ENCODE data around the gene TMED6. TPM values are rescaled to one million over a fixed set of nuclear protein-coding genes. Genes with fewer than 3 reads are reported as not detected.

TMED6 gene
- total RNA-seq, 2 donors from 2014 or later, result 2.0 to 4.0 TPM

Other genes with a start within 250 kb of the TMED6 start
- gene HAS3, start 246.1 kb downstream of the TMED6 start, total RNA-seq, result under 1 TPM; 0.40 to 0.71 TPM
- gene CHTF8, start 219.2 kb downstream of the TMED6 start, total RNA-seq, result 100 to 1,000 TPM; 103 to 129 TPM
- gene UTP4, start 219.1 kb downstream of the TMED6 start, total RNA-seq, result 100 to 1,000 TPM in 1 of 2 donors, 10 to 100 TPM in 1; 69.1 to 112 TPM
- gene SNTB2, start 164.6 kb downstream of the TMED6 start, total RNA-seq, result 10 to 100 TPM; 21.0 to 22.9 TPM
- gene VPS4A, start 40.4 kb downstream of the TMED6 start, total RNA-seq, result 10 to 100 TPM; 20.7 to 26.9 TPM
- 10 to 100 TPM in 1 of 2 donors, 1 to 10 TPM in 1; 8.4 to 20.6 TPM for gene PDF, start 21.2 kb downstream of the TMED6 start, total RNA-seq
- gene COG8, start 12.2 kb downstream of the TMED6 start, total RNA-seq, result 10 to 100 TPM; 29.7 to 34.2 TPM
- gene NIP7, start 12.0 kb downstream of the TMED6 start, total RNA-seq, result 10 to 100 TPM; 26.3 to 34.0 TPM
- 10 to 100 TPM; 40.2 to 57.6 TPM for gene TERF2, start 34.2 kb upstream of the TMED6 start, total RNA-seq
- 100 to 1,000 TPM in 1 of 2 donors, 10 to 100 TPM in 1; 93.9 to 152 TPM for gene CYB5B, start 72.8 kb upstream of the TMED6 start, total RNA-seq
- gene NFAT5, start 214.2 kb upstream of the TMED6 start, total RNA-seq, result 10 to 100 TPM; 33.0 to 76.0 TPM

Measured in activated T-helper 17 cell treated with anti-CD3 and anti-CD28 coated beads, Interleukin-2, amount 50 U/mL, for 72 hours (primary cell).